HCT116 (cell line): ENCODE measurements around the gene CAPG.

Source experiments
- EZH2 ChIP-seq: fragments of 200-600 bp; sonication (generic); IDR thresholded peaks from 2 replicates; pipeline ENCODE4 v1.6.1; 2017; ENCODE audit warnings: antibody characterized with exemption, mixed run types
- POLR2A ChIP-seq: IDR thresholded peaks from 2 replicates; pipeline ENCODE4 v1.7.0; 2011; ENCODE audit warnings: borderline replicate concordance; ENCODE audit not compliant: insufficient read depth, insufficient read length; ENCODE audit errors: extremely low read depth
- TF ChIP-seq, protein P1 (sequence below), 3 experiments: fragments of 200-600 bp in 1 of 3; sonication (generic) in 1 of 3; IDR thresholded peaks in 2 of 3; conservative IDR thresholded peaks in 1 of 3; 2 replicates each; pipeline ENCODE4 v1.5.1; 2012 to 2017; ENCODE audit warnings: low read depth in 2 of 3, low read length in 2 of 3, antibody characterized with exemption in 1 of 3, borderline replicate concordance in 1 of 3, control low read depth in 1 of 3, mild to moderate bottlenecking in 1 of 3, mixed read lengths in 1 of 3, mixed run types in 1 of 3, moderate library complexity in 1 of 3; ENCODE audit not compliant: insufficient read depth in 1 of 3

GRCh38 chr2:85448461-85449213 is 38.5 kb upstream of the CAPG start:
- no peak for TF ChIP-seq POLR2A
- no peak for TF ChIP-seq EZH2
- TF ChIP-seq, protein P1, sequence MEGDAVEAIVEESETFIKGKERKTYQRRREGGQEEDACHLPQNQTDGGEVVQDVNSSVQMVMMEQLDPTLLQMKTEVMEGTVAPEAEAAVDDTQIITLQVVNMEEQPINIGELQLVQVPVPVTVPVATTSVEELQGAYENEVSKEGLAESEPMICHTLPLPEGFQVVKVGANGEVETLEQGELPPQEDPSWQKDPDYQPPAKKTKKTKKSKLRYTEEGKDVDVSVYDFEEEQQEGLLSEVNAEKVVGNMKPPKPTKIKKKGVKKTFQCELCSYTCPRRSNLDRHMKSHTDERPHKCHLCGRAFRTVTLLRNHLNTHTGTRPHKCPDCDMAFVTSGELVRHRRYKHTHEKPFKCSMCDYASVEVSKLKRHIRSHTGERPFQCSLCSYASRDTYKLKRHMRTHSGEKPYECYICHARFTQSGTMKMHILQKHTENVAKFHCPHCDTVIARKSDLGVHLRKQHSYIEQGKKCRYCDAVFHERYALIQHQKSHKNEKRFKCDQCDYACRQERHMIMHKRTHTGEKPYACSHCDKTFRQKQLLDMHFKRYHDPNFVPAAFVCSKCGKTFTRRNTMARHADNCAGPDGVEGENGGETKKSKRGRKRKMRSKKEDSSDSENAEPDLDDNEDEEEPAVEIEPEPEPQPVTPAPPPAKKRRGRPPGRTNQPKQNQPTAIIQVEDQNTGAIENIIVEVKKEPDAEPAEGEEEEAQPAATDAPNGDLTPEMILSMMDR (IDR thresholded peaks at IDR 0.05 in 2 of 3, conservative IDR thresholded peaks at IDR 0.05 in 1 of 3; ENCODE audit: borderline replicate concordance in 1 of 3, insufficient read depth in 1 of 3, low read depth in 2 of 3, low read length in 2 of 3), result no peak
